Ovary (tissue), 3 donors: ENCODE measurements around the gene CSAD.

ENCODE experiments used
- EP300 ChIP-seq: sonication (generic); formaldehyde crosslinking; IDR thresholded peaks from one replicate; pipeline ENCODE4 v1.6.1; 2017; ENCODE audit warnings: antibody characterized with exemption
- POLR2A ChIP-seq: fragments of 450-650 bp; IDR thresholded peaks from one replicate; pipeline ENCODE4 v1.6.1; 2017; ENCODE audit warnings: antibody characterized with exemption, mild to moderate bottlenecking, moderate library complexity
- TF ChIP-seq, protein P1 (sequence below), 3 donors: fragments of 450-650 bp in 2 of 3; fragments of 200-600 bp in 1 of 3; IDR thresholded peaks; one replicate each; pipeline versions ENCODE4 v1.5.1 to v1.8.0; 2016 to 2022; ENCODE audit warnings: antibody characterized with exemption in 3 of 3, mild to moderate bottlenecking in 1 of 3
- donor health status: DM: no; HTN: no; CAD: no.

DNA sequence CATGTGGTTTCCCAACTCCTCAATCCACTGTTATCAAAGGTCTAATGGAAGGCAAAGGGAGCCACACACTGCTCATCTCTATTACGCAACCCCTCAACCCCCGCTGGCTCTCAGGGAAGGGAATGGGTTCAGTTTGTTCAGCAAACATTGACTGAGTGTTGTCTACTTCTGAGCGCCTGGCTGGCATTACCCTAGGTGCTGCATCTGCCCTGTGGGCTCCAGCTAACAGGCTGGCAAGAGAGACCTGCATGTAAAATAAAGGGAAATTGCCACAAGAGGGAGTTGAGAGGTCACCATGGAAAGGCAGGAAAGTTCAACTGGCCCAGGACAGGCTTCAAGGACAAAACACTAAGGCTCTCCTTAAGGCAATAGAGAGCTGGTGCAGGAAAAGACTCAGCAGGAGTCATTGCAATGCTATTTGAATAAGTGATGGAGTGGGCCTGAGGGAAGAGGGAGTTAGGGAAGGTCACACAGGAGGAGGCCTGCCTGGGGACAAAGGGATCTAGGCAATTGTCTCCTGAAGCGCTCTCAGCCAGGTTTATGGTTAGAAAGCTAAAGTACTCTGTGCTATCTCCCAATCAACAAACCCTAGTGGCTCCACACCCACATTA lies 5.7 kb downstream of the CSAD start:
- TF ChIP-seq POLR2A (no peak), EP300 (no peak)
- TF ChIP-seq, protein P1, sequence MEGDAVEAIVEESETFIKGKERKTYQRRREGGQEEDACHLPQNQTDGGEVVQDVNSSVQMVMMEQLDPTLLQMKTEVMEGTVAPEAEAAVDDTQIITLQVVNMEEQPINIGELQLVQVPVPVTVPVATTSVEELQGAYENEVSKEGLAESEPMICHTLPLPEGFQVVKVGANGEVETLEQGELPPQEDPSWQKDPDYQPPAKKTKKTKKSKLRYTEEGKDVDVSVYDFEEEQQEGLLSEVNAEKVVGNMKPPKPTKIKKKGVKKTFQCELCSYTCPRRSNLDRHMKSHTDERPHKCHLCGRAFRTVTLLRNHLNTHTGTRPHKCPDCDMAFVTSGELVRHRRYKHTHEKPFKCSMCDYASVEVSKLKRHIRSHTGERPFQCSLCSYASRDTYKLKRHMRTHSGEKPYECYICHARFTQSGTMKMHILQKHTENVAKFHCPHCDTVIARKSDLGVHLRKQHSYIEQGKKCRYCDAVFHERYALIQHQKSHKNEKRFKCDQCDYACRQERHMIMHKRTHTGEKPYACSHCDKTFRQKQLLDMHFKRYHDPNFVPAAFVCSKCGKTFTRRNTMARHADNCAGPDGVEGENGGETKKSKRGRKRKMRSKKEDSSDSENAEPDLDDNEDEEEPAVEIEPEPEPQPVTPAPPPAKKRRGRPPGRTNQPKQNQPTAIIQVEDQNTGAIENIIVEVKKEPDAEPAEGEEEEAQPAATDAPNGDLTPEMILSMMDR (IDR thresholded peaks at IDR 0.05): no peak
